CD4-positive, alpha-beta T cell (primary cell): ENCODE data around the gene ZNF506. TPM values are rescaled to one million over a fixed set of nuclear protein-coding genes. Genes with fewer than 3 reads are reported as not detected.

Experiments used
- ATAC-seq: fragments of 200-7000 bp; cut with Tn5 transposase; one replicate; pipeline ENCODE4 v1.10.0; 2022; ENCODE audit warnings: mild to moderate bottlenecking; ENCODE audit not compliant: poor library complexity
- CTCF ChIA-PET: fragments of 350-600 bp; sonication (Branson Sonifier 250); formaldehyde crosslinking; loops from one replicate; lab custom pipeline; 2021; ENCODE audit warnings: antibody characterized with exemption, inconsistent platforms; lab: Charles Lee
- POLR2A ChIA-PET: fragments of 350-600 bp; sonication (Branson Sonifier 250); formaldehyde crosslinking; loops from one replicate; lab custom pipeline; 2021; ENCODE audit warnings: antibody characterized with exemption, inconsistent platforms; lab: Charles Lee
- DNase-seq, 14 experiments: peaks; one replicate each; pipeline ENCODE4 v3.0.0-alpha.2; 2013 to 2020; ENCODE audit warnings: mixed read lengths in 2 of 14
- H3K27ac ChIP-seq, 2 donors: one replicate each; pipeline versions ENCODE4 v1.5.1 to v1.7.0; 2013; ENCODE audit warnings: low read length in 2 of 2, low read depth in 1 of 2, mild to moderate bottlenecking in 1 of 2
- H3K27me3 ChIP-seq, 2 experiments: 1 replicate in 1 of 2; 2 replicates in 1 of 2; pipeline versions ENCODE4 v1.6.1 to v1.7.0; 2013; ENCODE audit warnings: low read length in 2 of 2, control low read depth in 1 of 2, mild to moderate bottlenecking in 1 of 2, moderate library complexity in 1 of 2; ENCODE audit not compliant: insufficient read depth in 2 of 2, control insufficient read depth in 1 of 2
- H3K36me3 ChIP-seq: one replicate; pipeline ENCODE4 v1.6.1; 2013; ENCODE audit warnings: low read length, control low read depth; ENCODE audit not compliant: insufficient read depth
- H3K4me1 ChIP-seq: one replicate; pipeline ENCODE4 v1.6.1; 2013; ENCODE audit warnings: low read length, control low read depth; ENCODE audit not compliant: insufficient read depth
- H3K4me3 ChIP-seq: one replicate; pipeline ENCODE4 v1.5.1; 2013; ENCODE audit warnings: mild to moderate bottlenecking, low read length, moderate library complexity
- H3K9me3 ChIP-seq, 2 experiments: 1 replicate in 1 of 2; 2 replicates in 1 of 2; pipeline versions ENCODE4 v1.6.1 to v1.7.0; 2013; ENCODE audit warnings: low read length in 2 of 2, mild to moderate bottlenecking in 2 of 2, control low read depth in 1 of 2, moderate library complexity in 1 of 2; ENCODE audit not compliant: control insufficient read depth in 1 of 2, insufficient read depth in 1 of 2
- H3K27ac Mint-ChIP-seq: one replicate; pipeline ENCODE4 v1.8.0; 2020; ENCODE audit warnings: mixed read lengths
- H3K27me3 Mint-ChIP-seq: one replicate; pipeline ENCODE4 v1.8.0; 2021; ENCODE audit warnings: mixed read lengths
- H3K36me3 Mint-ChIP-seq: one replicate; pipeline ENCODE4 v1.8.0; 2021; ENCODE audit warnings: low read depth, mixed read lengths
- H3K4me1 Mint-ChIP-seq: one replicate; pipeline ENCODE4 v1.8.0; 2021; ENCODE audit warnings: low read depth, mixed read lengths
- H3K4me3 Mint-ChIP-seq: one replicate; pipeline ENCODE4 v1.8.0; 2020; ENCODE audit warnings: mild to moderate bottlenecking, mixed read lengths
- H3K9me3 Mint-ChIP-seq: one replicate; pipeline ENCODE4 v1.8.0; 2020; ENCODE audit warnings: mixed read lengths
- CTCF ChIP-seq: fragments of 200-600 bp; IDR thresholded peaks from one replicate; pipeline ENCODE4 v1.8.0; 2022; ENCODE audit warnings: antibody characterized with exemption, mild to moderate bottlenecking
- intact Hi-C, 2 experiments: fragments of 100-400 bp; cut with DNase I in 1 of 2; cut with micrococcal nuclease in 1 of 2; formaldehyde crosslinking; loops; one replicate each; pipeline versions ENCODE4 v1.15.1 to v1.9.0; 2023 to 2025; cut with DNase I, micrococcal nuclease
- total RNA-seq, 174 experiments: library from RNA in 2 of 174; stranded (reverse) in 2 of 174; gene quantifications; one replicate each; pipeline ENCODE4 v1.2.3 and lab custom pipeline; 2021 to 2026

The ZNF506 gene
- total RNA-seq, 2 experiments from 2014 or later: 48.0 to 50.7 TPM

- ChIA-PET POLR2A (no interaction called here), CTCF (interaction anchor here (0.7 kb wide), 1 partner anchor 376 kb away, joined by 3 read pairs; no protein-coding TSS in a partner anchor)
- H3K4me3 Mint-ChIP-seq: no peak overlapping the region
- no peaks in the 10 kb centered on the region for H3K27me3 Mint-ChIP-seq
- H3K4me1 Mint-ChIP-seq: no peaks in the 10 kb centered on the region
- DNase-seq (no peak), ATAC-seq (no peak)
- no peak overlapping the region for H3K27ac Mint-ChIP-seq
- intact Hi-C loops: no loop called here
- H3K4me3 ChIP-seq: no peak overlapping the region
- H3K27me3 ChIP-seq: no peaks in the 10 kb centered on the region
- H3K9me3 ChIP-seq: peaks cover 4 to 11% of the 10 kb centered on the region in 2 experiments
- no peaks in the 10 kb centered on the region for H3K36me3 ChIP-seq
- H3K9me3 Mint-ChIP-seq: peaks cover 4% of the 10 kb centered on the region
- H3K27ac ChIP-seq: no peak overlapping the region
- no peaks in the 10 kb centered on the region for H3K36me3 Mint-ChIP-seq
- no peaks in the 10 kb centered on the region for H3K4me1 ChIP-seq
- TF ChIP-seq CTCF: no peak
Observed at GRCh38 chr19:19849056-19849455, 27.5 kb upstream of the ZNF506 start.

- no peaks in the 10 kb centered on the region for H3K27me3 Mint-ChIP-seq
- intact Hi-C loops: no loop called here
- H3K4me3 Mint-ChIP-seq: no peak overlapping the region
- Histone ChIP-seq H3K4me3 (no peak overlapping the region), H3K27ac (no peak overlapping the region), H3K9me3 (peaks cover 4 to 16% of the 10 kb centered on the region in 2 experiments), H3K4me1 (no peaks in the 10 kb centered on the region), H3K27me3 (no peaks in the 10 kb centered on the region), H3K36me3 (no peaks in the 10 kb centered on the region)
- H3K27ac Mint-ChIP-seq: no peak overlapping the region
- TF ChIP-seq CTCF: no peak
- ChIA-PET POLR2A (no interaction called here), CTCF (no interaction called here)
- peaks cover 4% of the 10 kb centered on the region for H3K9me3 Mint-ChIP-seq
- H3K4me1 Mint-ChIP-seq: no peaks in the 10 kb centered on the region
- DNase-seq: no peak
- no peak for ATAC-seq
- H3K36me3 Mint-ChIP-seq: peaks cover 5% of the 10 kb centered on the region
Observed at GRCh38 chr19:19847781-19848180, 26.2 kb upstream of the ZNF506 start.

GRCh38 chr19:19835560-19836038 is 14.0 kb upstream of the ZNF506 start:
- intact Hi-C loops: loop anchor here in 1 of 2 experiments (5.0 kb wide), 1 partner anchor 277 kb away; no protein-coding TSS in a partner anchor
- Mint-ChIP-seq H3K4me3 (no peak overlapping the region), H3K36me3 (peaks cover 40% of the 10 kb centered on the region), H3K4me1 (no peaks in the 10 kb centered on the region), H3K9me3 (peaks cover 22% of the 10 kb centered on the region), H3K27me3 (no peaks in the 10 kb centered on the region), H3K27ac (no peak overlapping the region)
- peaks cover 45 to 79% of the 10 kb centered on the region in 2 experiments for H3K9me3 ChIP-seq
- no peak overlapping the region for H3K27ac ChIP-seq
- DNase-seq: no peak
- POLR2A ChIA-PET: no interaction called here
- ATAC-seq: no peak
- CTCF ChIA-PET: no interaction called here
- H3K27me3 ChIP-seq: no peaks in the 10 kb centered on the region
- no peak for TF ChIP-seq CTCF
- no peak overlapping the region for H3K4me3 ChIP-seq
- H3K4me1 ChIP-seq: no peaks in the 10 kb centered on the region
- no peaks in the 10 kb centered on the region for H3K36me3 ChIP-seq
